GM21619 (cell line): ENCODE results near the gene NCF2.
"Not testable (repeated sequence)": the region's sequence is repeated elsewhere in the genome, so short reads cannot be mapped to it uniquely, and the experiment has no call there.

ENCODE experiments used
- ATAC-seq: cut with Tn5 transposase; IDR thresholded peaks from one replicate; pipeline ENCODE4 v1.9.1; 2021; ENCODE audit not compliant: unreplicated experiment

Gene NCF2

GRCh38 chr1:183590244-183591191 is at the start of gene NCF2:
NCF2 (minus strand) TSS chr1:183590459; CDS start chr1:183590329, 130 bp downstream.
- peak; percentile 85 for ATAC-seq

DNA sequence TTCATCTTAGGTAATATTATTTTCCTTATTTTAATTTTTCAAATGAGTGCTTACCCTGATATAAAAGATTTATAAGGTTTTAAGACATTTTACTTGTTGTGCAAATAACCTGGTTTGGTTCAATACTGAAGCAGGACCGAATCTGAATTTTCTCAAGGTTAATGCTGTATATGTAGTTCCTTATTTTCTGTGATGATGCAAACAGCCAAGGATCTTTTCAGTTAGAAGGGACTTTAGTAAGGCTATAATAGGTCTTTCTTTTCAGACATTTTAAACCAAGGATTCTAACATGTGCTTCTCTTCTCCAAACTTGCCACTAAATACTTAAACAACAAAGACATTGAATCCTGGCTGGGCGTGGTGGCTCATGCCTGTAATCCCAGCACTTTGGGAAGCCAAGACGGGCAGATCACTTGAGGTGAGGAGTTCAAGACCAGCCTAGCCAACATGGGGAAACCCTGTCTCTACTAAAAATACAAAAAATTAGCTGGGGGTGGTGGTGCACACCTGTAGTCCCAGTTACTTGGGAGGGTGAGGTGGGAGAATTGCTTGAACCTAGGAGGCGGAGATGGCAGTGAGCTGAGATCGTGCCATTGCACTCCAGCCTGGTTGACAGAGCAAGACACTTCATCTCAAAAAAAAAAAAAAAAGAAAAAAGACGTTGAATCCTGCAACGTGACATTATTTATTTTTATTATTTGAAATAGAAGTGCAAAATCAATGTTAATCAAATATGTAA is 48.6 kb upstream of the NCF2 start:
- no peak for ATAC-seq

- ATAC-seq = no peak
Measured at GRCh38 chr1:183636783-183637182, 46.5 kb upstream of the NCF2 start.

DNA sequence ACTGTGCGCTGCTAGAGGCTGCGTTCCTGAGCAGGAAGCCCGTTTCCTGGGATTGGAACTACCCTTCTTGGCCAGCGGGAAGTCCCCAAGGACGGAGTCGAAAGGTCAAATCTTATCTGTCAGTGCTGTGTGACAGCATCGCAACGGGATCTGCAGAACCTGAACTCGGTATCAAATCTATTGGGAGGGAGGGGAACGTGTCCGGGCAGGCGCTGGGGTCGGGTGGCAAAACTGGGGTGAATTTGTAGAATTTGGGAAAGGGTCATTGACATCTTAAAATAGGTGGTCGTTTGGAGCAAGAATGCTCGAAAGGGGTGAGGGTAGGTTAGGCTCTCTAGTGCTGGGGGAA is 46.0 kb upstream of the NCF2 start:
- peak; percentile 1 for ATAC-seq

DNA sequence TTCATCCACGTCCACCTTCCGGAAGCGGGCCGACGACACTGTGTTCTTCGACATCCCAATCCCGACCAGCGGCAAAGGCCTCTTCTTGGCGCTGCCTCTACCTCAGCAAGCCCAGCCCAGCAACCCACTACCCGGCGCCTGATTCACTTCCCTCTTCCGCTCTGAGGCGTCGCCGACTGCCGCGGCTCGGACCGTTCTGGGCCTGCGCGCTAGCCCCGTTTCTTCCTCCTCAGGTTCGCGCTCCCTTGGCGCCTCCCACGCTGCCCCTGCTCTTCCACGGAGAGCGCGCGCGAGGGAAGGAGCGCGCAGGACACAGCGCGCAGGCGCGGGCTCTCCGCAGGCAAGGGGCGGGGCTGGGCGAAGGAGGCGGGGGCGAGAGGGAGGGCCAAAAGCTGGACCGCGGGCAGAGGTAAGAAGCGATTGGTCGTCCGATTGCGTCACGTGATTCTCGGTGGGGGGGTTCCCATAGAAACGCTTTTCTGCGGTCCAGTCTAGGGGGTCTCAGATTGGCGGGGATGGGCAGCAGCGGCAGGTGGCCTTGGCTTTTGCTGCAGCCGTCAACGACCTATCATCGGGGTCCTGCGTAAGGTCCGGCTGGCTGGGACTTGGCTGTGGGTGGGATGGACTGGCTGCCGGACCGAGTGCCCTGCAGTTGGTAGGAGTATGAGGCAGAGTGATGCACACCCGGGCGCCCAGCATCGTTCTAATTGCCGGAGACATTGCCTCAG is 45.5 kb upstream of the NCF2 start, which contains the start of gene ARPC5:
Gene ARPC5, minus strand, starts transcription at position 178 of the 728 bp plus-strand sequence. Its CDS starts 124 bp downstream, at position 54.
- peak; percentile 81 for ATAC-seq

- peak; percentile 4 for ATAC-seq
Measured at GRCh38 chr1:183635099-183635605, 44.9 kb upstream of the NCF2 start.

DNA sequence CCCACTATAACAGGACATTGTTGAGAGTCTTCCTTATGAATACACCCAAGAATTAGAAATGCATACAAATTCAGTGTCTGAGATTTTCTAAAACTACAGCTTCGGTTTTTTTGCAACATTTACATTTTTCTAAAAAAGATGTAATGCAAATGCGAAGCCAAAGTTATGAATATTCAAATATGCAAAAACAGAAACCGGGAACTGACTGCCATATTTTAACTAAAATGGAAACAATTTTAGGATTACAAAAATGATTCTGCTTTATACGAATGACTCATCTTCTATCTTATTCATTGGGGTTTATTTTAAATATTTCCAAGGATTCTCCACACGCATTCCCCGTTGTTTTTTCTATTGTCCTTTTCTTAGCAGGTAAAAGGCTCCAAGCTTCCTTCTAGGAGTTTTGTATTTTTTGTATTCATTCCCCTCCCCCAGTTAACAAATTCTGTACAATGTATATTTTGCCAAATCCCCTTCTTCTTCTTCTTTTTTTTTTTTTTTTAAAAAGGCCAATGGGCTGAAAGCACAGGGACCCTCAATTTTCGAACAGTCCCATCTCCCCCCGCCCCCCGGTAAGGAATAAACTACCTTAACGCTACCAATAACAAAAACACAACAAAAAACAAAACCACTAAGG is 44.3 kb upstream of the NCF2 start:
- no peak for ATAC-seq

DNA sequence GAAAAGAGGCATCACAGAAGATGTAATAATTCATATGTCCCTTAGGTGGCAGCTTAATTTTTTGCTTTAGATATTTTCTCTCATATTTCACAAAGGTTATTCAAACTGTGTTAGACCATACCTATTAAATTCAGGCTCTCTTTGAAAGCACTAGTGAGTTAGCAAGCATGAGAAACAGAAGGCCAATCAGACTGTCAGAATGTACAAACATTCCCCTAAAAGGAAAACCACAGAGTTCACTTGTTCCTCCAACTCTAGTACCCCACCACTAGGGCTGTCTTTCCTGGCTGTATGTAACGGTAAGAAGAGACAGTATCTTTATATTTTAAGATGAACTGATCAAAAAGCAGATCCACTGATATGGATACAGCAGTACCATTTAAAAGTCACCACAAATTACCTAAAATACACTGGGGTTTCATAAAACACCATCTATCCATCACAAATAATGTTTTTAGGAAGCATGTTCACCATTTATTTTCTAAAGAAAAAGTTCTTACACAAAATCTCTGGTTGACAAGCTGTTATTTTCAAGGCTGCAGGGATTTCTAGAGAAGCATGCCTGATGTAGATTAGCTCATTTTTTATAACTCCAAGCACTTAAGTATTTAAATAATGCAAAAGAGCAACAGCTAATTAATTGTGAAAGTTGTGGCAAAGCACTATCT is 43.6 kb upstream of the NCF2 start:
- ATAC-seq = peak; percentile 42

DNA sequence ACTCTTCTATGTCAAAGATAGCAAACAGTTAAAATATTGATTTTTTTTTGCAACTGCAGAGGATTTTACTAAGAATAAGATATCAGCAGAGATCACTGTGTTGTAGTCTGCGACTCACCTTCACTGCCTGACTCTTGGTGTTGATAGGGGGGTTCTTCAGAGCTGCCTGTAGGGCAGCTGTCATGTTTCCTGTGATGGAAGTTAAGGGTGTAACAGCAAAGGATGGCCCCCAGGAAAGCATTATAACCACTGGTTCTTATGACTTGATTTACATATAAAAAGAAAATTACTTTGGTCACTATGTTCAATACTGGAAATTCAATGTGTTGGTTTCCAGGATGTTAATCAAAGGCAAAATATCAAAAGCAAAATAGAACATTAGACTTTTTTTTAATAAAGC is 42.7 kb upstream of the NCF2 start:
- no peak for ATAC-seq

GRCh38 chr1:183632114-183632513 is 41.9 kb upstream of the NCF2 start:
- no peak for ATAC-seq

GRCh38 chr1:183630748-183631147 is 40.5 kb upstream of the NCF2 start:
- ATAC-seq = no peak

- ATAC-seq = no peak
Measured at GRCh38 chr1:183628537-183628936, 38.3 kb upstream of the NCF2 start.

GRCh38 chr1:183626236-183626635 is 36.0 kb upstream of the NCF2 start:
- ATAC-seq = not testable (repeated sequence)

DNA sequence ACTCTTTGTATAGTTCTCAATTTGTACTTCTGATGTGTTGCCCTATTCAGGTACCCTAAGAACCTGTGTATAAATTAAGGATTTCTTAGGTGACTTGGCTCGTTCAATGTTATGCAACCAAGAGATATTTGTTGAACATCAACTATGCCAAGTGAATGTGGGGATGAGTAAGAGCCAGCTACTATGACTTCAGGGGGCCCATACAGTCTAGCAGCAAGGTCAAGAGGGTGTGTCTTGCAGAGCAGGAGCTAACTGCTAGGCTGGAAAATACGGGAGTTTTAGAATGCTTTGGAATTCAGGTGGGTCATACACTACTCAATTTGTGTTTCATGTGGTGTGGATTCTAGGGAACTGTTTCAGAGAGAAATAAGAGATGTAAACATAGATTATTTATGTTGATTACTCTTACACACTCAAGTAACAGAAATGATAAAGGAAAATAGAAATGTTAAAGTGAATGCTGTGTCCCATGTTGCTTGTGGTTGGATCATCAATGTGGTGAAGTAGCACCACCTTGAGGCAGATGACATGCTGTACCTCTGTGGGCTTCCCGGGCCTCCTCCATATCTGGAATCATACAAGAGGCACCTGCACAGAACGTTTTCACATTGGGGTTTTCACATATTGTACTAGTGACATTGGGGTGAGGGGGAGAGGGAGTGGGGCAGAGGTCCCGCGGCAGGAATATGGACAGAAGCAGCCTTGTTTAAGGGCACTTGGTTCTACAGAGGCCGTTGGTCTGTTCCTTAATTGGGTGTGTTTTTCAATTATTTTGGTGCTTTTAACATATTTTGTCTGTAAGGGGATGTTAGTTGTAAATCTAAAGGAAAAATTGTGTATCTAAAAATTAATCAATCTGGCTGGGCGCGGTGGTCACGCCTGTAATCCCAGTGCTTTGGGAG is 32.9 kb upstream of the NCF2 start:
- peak; percentile 86 for ATAC-seq

DNA sequence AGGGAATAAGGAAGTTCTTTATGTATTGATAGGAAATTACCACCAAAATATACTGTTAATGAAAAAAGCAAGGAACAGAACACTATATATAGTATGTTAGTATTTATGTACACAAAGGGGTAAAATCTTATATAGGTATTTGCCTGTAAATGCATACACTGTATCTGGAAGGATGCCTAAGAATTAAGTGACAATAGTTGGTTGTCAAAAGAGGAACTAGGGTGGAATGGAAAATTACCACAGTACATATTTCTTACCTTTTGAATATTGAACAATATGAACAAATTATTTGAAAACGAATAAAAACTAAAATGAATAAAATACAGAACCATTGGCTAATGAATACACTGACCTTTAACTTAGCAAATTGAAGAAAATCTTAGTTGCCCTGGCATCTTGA is 31.8 kb upstream of the NCF2 start:
- no peak for ATAC-seq

DNA sequence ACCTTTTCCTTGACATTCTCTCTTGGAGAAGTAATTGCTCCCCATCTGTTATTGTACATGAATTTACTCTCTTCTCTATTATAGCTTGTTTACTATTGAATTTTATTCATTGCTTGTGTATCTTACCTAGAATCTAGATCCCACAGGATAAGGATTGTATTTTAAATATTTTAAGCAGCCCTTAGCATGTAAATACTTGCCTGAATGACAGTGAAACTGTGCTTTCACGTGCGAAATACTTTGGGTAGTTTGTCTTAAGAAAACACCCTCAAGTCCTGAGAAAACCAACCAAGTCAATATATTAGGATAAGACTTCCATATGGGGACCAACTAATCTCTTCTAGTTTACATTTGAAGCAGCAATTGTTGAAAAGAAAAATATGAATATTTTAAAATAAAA is 30.1 kb upstream of the NCF2 start:
- no peak for ATAC-seq

DNA sequence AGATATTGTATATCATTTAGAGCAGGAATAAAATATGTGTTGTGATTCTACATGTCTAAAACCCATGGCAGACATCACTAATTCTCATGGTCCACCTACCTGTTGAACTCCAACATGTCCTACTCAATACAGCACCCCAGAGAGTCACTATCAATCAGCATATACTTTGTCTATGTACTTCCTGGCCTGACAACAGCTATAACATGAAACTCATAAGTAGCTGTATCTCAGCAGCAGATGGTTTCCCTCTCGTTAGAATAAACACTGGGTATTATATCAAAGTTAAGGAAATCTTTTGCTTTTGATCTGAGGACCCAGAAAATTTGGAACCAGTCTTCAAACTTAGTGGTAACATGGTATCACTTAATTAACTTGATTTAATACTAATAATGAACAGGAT is 29.5 kb upstream of the NCF2 start:
- ATAC-seq = no peak

DNA sequence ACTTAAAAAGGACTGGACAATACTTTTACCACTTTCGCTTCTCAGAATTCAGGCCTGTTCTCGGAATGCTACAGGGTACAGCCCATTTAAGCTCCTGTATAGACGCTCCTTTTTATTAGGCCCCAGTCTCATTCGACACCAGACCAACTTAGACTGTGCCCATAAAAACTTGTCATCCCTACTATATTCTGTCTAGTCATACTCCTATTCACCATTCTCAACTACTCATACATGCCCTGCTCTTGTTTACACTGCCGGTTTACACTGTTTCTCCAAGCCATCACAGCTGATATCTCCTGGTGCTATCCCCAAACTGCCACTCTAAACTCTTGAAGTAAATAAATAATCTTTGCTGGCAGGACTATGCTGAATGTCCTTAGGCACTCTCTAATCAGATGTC is 27.9 kb upstream of the NCF2 start:
- not testable (repeated sequence) for ATAC-seq

GRCh38 chr1:183612975-183613374 is 22.7 kb upstream of the NCF2 start:
- ATAC-seq = not testable (repeated sequence)
